ENCODE data around the gene STARD3.

- no peak for TF ChIP-seq CTCF (conservative IDR thresholded peaks at IDR 0.05)
- no peak for TF ChIP-seq ZFX (IDR thresholded peaks at IDR 0.05)
Observed at GRCh38 chr17:39694593-39694992, 57.6 kb downstream of the STARD3 start.

All from C4-2B (cell line).